Fibroblast of the aortic adventitia (primary cell): ENCODE measurements around the gene ARHGEF37. TPM values are rescaled to one million over a fixed set of nuclear protein-coding genes. Genes with fewer than 3 reads are reported as not detected.
A peak's percentile ranks its signal among the peaks of the same experiment; 100 is the strongest.
"Not testable (repeated sequence)": the region's sequence is repeated elsewhere in the genome, so short reads cannot be mapped to it uniquely, and the experiment has no call there.

Experiments
- DNase-seq: peaks from one replicate; pipeline ENCODE4 v3.0.0-alpha.2; 2010; ENCODE audit warnings: low read depth
- H3K4me3 ChIP-seq: 2 replicates; pipeline ENCODE4 v1.5.1; 2011; ENCODE audit warnings: low read depth, mild to moderate bottlenecking, control low read depth, low read length, moderate library complexity
- CTCF ChIP-seq: IDR thresholded peaks from 2 replicates; pipeline ENCODE4 v1.5.1; 2011; ENCODE audit warnings: mild to moderate bottlenecking, low read length, control low read depth, inconsistent platforms; ENCODE audit not compliant: insufficient read depth
- total RNA-seq: library from RNA; depleted of rRNA; stranded (reverse); fragments of >200 nt; gene quantifications from 2 replicates; pipeline ENCODE4 v1.2.3, GENCODE V29; 2012; ENCODE audit warnings: low replicate concordance

Gene ARHGEF37
- total RNA-seq, result 2.6 and 2.7 TPM in 2 replicates

- TF ChIP-seq CTCF, result no peak
- peak within 1 kb of the TSS; percentile 64 for H3K4me3 ChIP-seq
- DNase-seq, result peak; percentile 64
These were observed at the start of gene ARHGEF37 for GRCh38 chr5:149581192-149581861. Gene ARHGEF37 (plus strand): TSS chr5:149581498. CDS start chr5:149597770, 16,272 bp downstream.

- TF ChIP-seq CTCF, result no peak
- DNase-seq, result no peak
These were observed 48.9 kb upstream of the ARHGEF37 start for GRCh38 chr5:149532413-149532812.

GRCh38 chr5:149535787-149536186 lies 45.5 kb upstream of the ARHGEF37 start:
- not testable (repeated sequence) for H3K4me3 ChIP-seq, DNase-seq

More at GRCh38 chr5:149532413-149532812, 48.9 kb upstream of the ARHGEF37 start:
- H3K4me3 ChIP-seq, result no peak overlapping the region

GRCh38 chr5:149537374-149537975 lies 43.8 kb upstream of the ARHGEF37 start:
- TF ChIP-seq CTCF, result no peak
- H3K4me3 ChIP-seq, result no peak overlapping the region
- DNase-seq, result no peak

GRCh38 chr5:149540089-149540488 lies 41.2 kb upstream of the ARHGEF37 start:
- no peak for TF ChIP-seq CTCF
- DNase-seq, result no peak
- no peak overlapping the region for H3K4me3 ChIP-seq

GRCh38 chr5:149541893-149542292 lies 39.4 kb upstream of the ARHGEF37 start:
- DNase-seq, result no peak
- no peak overlapping the region for H3K4me3 ChIP-seq
- TF ChIP-seq CTCF, result no peak

- peak; percentile 61 for DNase-seq
- TF ChIP-seq CTCF, result no peak
- H3K4me3 ChIP-seq, result no peak overlapping the region
These were observed 37.8 kb upstream of the ARHGEF37 start for GRCh38 chr5:149543361-149544027.
